ENCODE results near the gene GPR68.

GPR68 gene

DNA sequence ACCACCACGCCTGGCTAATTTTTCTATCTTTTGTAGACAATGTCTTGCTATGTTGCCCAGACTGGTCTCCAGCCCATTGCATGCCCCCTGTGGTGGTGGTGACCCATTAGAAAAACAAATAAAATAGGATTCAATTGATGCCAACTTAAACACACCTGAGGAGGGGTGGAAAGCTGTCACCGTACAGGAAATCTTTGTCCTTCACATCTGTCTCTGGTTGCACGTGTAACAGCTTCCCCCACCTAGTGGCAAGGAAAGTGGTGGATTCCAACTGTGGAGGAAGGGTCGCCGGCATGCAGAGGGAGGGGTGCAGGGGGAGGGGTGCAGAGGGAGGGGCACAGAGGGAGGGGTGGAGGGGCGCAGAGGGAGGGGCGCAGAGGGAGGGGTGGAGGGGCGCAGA is 26.1 kb upstream of the GPR68 start (continued):
- TF ChIP-seq ZNF10 (tag by site-specific recombination; IDR thresholded peaks at IDR 0.05), result no peak
- TF ChIP-seq ZNF707 (tag by site-specific recombination; IDR thresholded peaks at IDR 0.05), result no peak
- no peak for TF ChIP-seq ZNF571 (tag by site-specific recombination; IDR thresholded peaks at IDR 0.05)

DNA sequence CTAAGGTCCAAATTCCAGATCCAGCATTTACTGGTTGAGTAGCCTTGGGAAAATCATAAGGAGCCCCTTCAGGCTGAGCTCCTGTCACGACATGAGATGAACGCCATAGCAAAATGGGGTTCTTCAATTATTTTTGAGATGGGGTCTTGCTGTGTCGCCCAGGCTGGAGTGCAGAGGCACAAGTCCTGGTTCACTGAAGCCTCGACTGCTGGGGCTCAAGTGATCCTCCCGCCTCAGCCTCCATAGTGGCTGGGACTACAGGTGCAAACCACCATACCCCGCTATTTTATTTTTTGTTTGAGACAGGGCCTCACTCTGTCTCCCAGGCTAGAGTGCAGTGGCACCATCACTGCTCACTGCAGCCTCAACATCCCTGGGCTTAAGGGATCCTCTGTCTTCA is 25.7 kb upstream of the GPR68 start:
- Histone ChIP-seq H3K9me3 (ENCODE audit: control insufficient read depth, insufficient read depth, low read depth, low read length) (no peaks in the 10 kb centered on the region), H3K4me1 (ENCODE audit: control insufficient read depth, insufficient read depth, low read length) (no peaks in the 10 kb centered on the region), H3K36me3 (ENCODE audit: control insufficient read depth in 2 of 2, insufficient read depth in 1 of 2, low read length in 2 of 2) (peaks cover 0 to 7% of the 10 kb centered on the region in 2 experiments; a peak in 1 of 3 replicates), H3K27ac (ENCODE audit: extremely low read depth, low read depth, low read length) (no peak overlapping the region), H3K4me3 (ENCODE audit: low read depth, low read length) (no peak overlapping the region)
- TF ChIP-seq ZNF558 (tag by site-specific recombination; IDR thresholded peaks at IDR 0.05), result no peak
- TF ChIP-seq ZNF121 (tag by site-specific recombination; IDR thresholded peaks at IDR 0.05), result peak; percentile 86; the same call in 1 of the 2 replicates
- ChIA-PET CTCF (no interaction called here), POLR2A (no interaction called here)

DNA sequence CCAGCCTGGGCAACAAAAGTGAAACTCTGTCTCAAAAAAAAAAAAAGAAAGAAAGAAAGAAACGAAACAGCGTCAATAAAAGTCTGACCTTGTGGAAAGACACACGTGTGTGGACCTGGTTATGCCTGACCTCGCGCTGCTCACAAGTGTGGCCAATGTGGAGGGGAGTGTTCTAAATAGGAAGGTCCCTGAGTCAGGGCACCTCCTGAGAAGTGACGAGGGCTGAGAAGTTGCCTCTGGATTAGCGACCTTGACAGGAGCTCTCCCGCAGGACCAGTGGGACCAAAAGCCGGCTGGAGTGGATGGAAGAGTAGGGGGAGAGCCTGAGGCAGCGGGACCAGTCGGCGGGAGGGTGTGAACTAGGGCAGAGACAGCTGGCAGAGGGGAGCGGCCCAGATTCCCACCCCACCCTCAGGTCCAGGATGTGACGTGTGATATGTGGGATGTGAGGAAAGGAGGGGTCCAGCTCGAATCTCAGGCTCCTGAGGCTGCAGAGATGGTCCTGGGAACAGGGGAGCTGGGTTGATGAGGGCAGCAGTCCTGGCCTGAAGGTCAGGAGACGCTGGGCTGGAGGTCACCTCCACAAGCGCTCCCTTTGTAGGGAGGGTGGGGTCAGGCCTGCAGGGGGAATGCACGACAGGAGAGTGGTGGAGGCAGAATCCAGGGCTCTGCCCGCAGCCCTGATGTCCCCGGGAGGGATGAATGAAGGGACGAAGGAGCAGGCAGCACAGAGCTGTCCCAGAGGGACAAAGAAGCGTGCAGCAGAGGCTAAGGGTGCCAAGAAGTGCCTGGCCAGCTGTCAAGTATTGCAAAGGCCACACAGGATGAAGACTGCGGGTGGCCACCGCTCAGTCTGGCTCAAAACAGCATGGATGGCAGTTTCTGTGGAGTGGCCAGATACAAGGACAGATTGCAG is 24.8 kb upstream of the GPR68 start:
- H3K4me1 ChIP-seq (ENCODE audit: control insufficient read depth, insufficient read depth, low read length), result no peaks in the 10 kb centered on the region
- no peak overlapping the region for H3K4me3 ChIP-seq (ENCODE audit: low read depth, low read length)
- H3K27ac ChIP-seq (ENCODE audit: extremely low read depth, low read depth, low read length), result no peak overlapping the region
- ChIA-PET POLR2A (no interaction called here), CTCF (no interaction called here)
- H3K9me3 ChIP-seq (ENCODE audit: control insufficient read depth, insufficient read depth, low read depth, low read length), result no peaks in the 10 kb centered on the region
- peaks cover 0 to 7% of the 10 kb centered on the region in 2 experiments; a peak in 1 of 3 replicates for H3K36me3 ChIP-seq (ENCODE audit: control insufficient read depth in 2 of 2, insufficient read depth in 1 of 2, low read length in 2 of 2)
- TF ChIP-seq KLF1 (tag by site-specific recombination; IDR thresholded peaks at IDR 0.05) (peak; percentile 84), ZIC2 (tag by site-specific recombination; IDR thresholded peaks at IDR 0.05) (peak; percentile 38; the same call in 1 of the 2 replicates), ZNF18 (tag by site-specific recombination; IDR thresholded peaks at IDR 0.05) (0 out of 2 replicates have a peak, but pooled peaks have one; percentile 45), SP2 (tag by site-specific recombination; IDR thresholded peaks at IDR 0.05) (no peak)

DNA sequence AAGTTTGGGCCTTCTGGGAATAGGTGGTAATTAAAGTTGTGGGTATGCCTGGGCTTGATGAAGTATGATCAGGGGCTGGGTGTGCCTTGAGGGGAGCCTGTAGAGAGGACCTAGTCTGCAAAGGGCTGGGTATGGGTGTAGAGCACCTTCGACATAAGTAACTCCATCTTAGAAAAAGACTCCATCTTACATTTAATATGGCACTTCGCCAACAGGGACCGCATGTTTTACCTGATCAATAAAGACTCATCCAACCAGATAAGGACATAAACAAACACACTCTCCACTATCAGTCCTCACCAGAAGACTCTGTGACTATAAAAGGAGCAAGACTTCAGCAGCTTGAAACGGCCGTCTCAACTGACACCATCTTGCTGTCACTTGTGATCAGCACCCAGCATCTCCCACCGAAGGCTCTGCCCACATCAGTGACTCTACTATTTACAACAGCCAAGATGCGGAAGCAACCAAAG is 23.5 kb upstream of the GPR68 start:
- no peak overlapping the region for H3K27ac ChIP-seq (ENCODE audit: extremely low read depth, low read depth, low read length)
- H3K36me3 ChIP-seq (ENCODE audit: control insufficient read depth in 2 of 2, insufficient read depth in 1 of 2, low read length in 2 of 2), result peaks cover 0 to 7% of the 10 kb centered on the region in 2 experiments; a peak in 1 of 3 replicates
- ChIA-PET POLR2A (no interaction called here), CTCF (interaction anchor here (1.0 to 1.1 kb wide), 2 partner anchors 16 to 18 kb away, joined by 3 read pairs; no protein-coding TSS in a partner anchor)
- H3K9me3 ChIP-seq (ENCODE audit: control insufficient read depth, insufficient read depth, low read depth, low read length), result no peaks in the 10 kb centered on the region
- H3K4me3 ChIP-seq (ENCODE audit: low read depth, low read length), result no peak overlapping the region
- H3K4me1 ChIP-seq (ENCODE audit: control insufficient read depth, insufficient read depth, low read length), result no peaks in the 10 kb centered on the region
- TF ChIP-seq ZNF140 (tag by site-specific recombination; IDR thresholded peaks at IDR 0.05) (no peak), ZEB2 (tag by site-specific recombination; IDR thresholded peaks at IDR 0.05) (no peak), ZNF121 (tag by site-specific recombination; IDR thresholded peaks at IDR 0.05) (no peak), ZNF701 (tag by site-specific recombination; IDR thresholded peaks at IDR 0.05) (no peak), ZBTB49 (tag by site-specific recombination; IDR thresholded peaks at IDR 0.05; ENCODE audit: low read depth) (no peak), SCRT2 (tag by site-specific recombination; IDR thresholded peaks at IDR 0.05) (no peak), TCF7L2 (IDR thresholded peaks at IDR 0.05; ENCODE audit: borderline replicate concordance, low read depth, low read length) (no peak), ZNF514 (tag by site-specific recombination; IDR thresholded peaks at IDR 0.05) (no peak), ZNF221 (tag by site-specific recombination; IDR thresholded peaks at IDR 0.05; ENCODE audit: borderline replicate concordance) (no peak), PRDM6 (tag by site-specific recombination; IDR thresholded peaks at IDR 0.05) (no peak), PRDM1 (tag by site-specific recombination; IDR thresholded peaks at IDR 0.05) (no peak), ZNF174 (tag by site-specific recombination; IDR thresholded peaks at IDR 0.05) (no peak)
- TF ChIP-seq, protein P1, sequence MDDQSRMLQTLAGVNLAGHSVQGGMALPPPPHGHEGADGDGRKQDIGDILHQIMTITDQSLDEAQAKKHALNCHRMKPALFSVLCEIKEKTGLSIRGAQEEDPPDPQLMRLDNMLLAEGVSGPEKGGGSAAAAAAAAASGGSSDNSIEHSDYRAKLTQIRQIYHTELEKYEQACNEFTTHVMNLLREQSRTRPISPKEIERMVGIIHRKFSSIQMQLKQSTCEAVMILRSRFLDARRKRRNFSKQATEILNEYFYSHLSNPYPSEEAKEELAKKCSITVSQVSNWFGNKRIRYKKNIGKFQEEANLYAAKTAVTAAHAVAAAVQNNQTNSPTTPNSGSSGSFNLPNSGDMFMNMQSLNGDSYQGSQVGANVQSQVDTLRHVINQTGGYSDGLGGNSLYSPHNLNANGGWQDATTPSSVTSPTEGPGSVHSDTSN (CRISPR knock-in tag; IDR thresholded peaks at IDR 0.05), result no peak
